ENCODE results near the gene MMRN2.

Gene MMRN2

GRCh38 chr10:86918022-86918471 is 39.4 kb downstream of the MMRN2 start:
- TF ChIP-seq CTCF (IDR thresholded peaks at IDR 0.05; ENCODE audit: control insufficient read depth, insufficient read depth, low read depth, low read length, missing control alignments) = no peak
- no peak overlapping the region for H3K4me3 ChIP-seq (ENCODE audit: control insufficient read depth, low read depth, low read length)
- no peak for DNase-seq (ENCODE audit: low read depth)

- no peak for DNase-seq (ENCODE audit: low read depth)
- H3K4me3 ChIP-seq (ENCODE audit: control insufficient read depth, low read depth, low read length) = no peak overlapping the region
- no peak for TF ChIP-seq CTCF (IDR thresholded peaks at IDR 0.05; ENCODE audit: control insufficient read depth, insufficient read depth, low read depth, low read length, missing control alignments)
Observed at GRCh38 chr10:86914734-86915133, 42.7 kb downstream of the MMRN2 start.

DNA sequence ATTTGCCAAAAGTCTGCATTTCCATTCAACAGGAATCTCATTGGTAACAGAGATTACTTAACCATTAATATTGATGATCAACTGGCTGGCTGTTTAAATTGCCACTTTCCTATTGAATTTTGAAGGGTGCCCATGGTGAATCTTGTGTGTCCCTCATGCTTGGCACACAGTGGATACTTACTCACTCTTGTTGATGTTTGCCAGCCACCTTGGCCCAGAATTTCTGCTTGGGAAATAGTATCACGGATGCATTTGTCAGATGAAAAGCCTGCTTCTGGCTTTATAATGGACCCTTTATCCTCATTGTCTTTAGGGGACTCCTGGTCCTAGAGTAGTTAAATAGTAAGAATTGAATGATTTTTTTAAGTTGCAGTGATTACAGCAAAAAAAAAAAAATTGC is 52.0 kb downstream of the MMRN2 start:
- no peak for TF ChIP-seq CTCF (IDR thresholded peaks at IDR 0.05; ENCODE audit: control insufficient read depth, insufficient read depth, low read depth, low read length, missing control alignments)
- no peak overlapping the region for H3K4me3 ChIP-seq (ENCODE audit: control insufficient read depth, low read depth, low read length)
- DNase-seq (ENCODE audit: low read depth) = no peak

GRCh38 chr10:86904600-86904999 is 52.8 kb downstream of the MMRN2 start:
- no peak for TF ChIP-seq CTCF (IDR thresholded peaks at IDR 0.05; ENCODE audit: control insufficient read depth, insufficient read depth, low read depth, low read length, missing control alignments)
- no peak for DNase-seq (ENCODE audit: low read depth)
- no peak overlapping the region for H3K4me3 ChIP-seq (ENCODE audit: control insufficient read depth, low read depth, low read length)

DNA sequence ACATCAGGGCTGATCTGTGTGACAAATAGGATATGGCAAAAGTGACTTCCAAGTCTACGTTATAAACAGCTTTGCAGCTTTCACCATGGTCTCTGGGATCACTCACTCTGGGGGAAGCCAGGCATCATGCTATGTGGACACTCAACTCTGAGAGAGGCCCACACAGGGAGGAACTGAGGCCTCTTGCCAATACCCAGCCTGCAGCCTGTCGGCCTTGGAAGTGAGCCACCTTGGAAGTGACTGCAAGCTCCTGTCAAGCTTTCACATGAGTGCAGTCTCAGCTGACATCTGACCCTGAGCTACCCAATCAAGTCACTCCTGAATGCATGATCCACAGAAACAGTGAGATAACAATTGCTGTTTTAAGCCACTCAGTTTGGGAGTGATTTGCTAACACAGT is 56.5 kb downstream of the MMRN2 start:
- DNase-seq (ENCODE audit: low read depth) = no peak
- H3K4me3 ChIP-seq (ENCODE audit: control insufficient read depth, low read depth, low read length) = no peak overlapping the region
- TF ChIP-seq CTCF (IDR thresholded peaks at IDR 0.05; ENCODE audit: control insufficient read depth, insufficient read depth, low read depth, low read length, missing control alignments) = no peak

- no peak for DNase-seq (ENCODE audit: low read depth)
- H3K4me3 ChIP-seq (ENCODE audit: control insufficient read depth, low read depth, low read length) = no peak overlapping the region
- TF ChIP-seq CTCF (IDR thresholded peaks at IDR 0.05; ENCODE audit: control insufficient read depth, insufficient read depth, low read depth, low read length, missing control alignments) = peak; percentile 69
Observed at GRCh38 chr10:86899670-86900276, 57.6 kb downstream of the MMRN2 start.

GRCh38 chr10:86899132-86899531 is 58.3 kb downstream of the MMRN2 start:
- no peak for DNase-seq (ENCODE audit: low read depth)
- no peak for TF ChIP-seq CTCF (IDR thresholded peaks at IDR 0.05; ENCODE audit: control insufficient read depth, insufficient read depth, low read depth, low read length, missing control alignments)
- no peak overlapping the region for H3K4me3 ChIP-seq (ENCODE audit: control insufficient read depth, low read depth, low read length)
